Raji (cell line): ENCODE results near the gene PURA.

ENCODE experiments used
- POLR2A ChIP-seq: IDR thresholded peaks from 2 replicates; pipeline ENCODE4 v1.6.1; 2011; ENCODE audit warnings: low read depth, low read length, control low read depth; ENCODE audit not compliant: insufficient read depth

The PURA gene

GRCh38 chr5:140113699-140114263 is at the start of gene PURA:
Gene PURA (plus strand): TSS chr5:140114109. CDS start chr5:140114182, 73 bp downstream.
- TF ChIP-seq POLR2A: peak; percentile 80

- no peak for TF ChIP-seq POLR2A
Measured at GRCh38 chr5:140072812-140073211, 41.1 kb upstream of the PURA start.

- no peak for TF ChIP-seq POLR2A
Measured at GRCh38 chr5:140073296-140073695, 40.6 kb upstream of the PURA start.

- TF ChIP-seq POLR2A: no peak
Measured at GRCh38 chr5:140075371-140075770, 38.5 kb upstream of the PURA start.

GRCh38 chr5:140076142-140076541 is 37.8 kb upstream of the PURA start:
- TF ChIP-seq POLR2A: no peak

- no peak for TF ChIP-seq POLR2A
Measured at GRCh38 chr5:140076788-140077187, 37.1 kb upstream of the PURA start.

GRCh38 chr5:140083120-140083519 is 30.8 kb upstream of the PURA start:
- no peak for TF ChIP-seq POLR2A

GRCh38 chr5:140083650-140084049 is 30.3 kb upstream of the PURA start:
- no peak for TF ChIP-seq POLR2A

- no peak for TF ChIP-seq POLR2A
Measured at GRCh38 chr5:140084541-140084940, 29.4 kb upstream of the PURA start.

GRCh38 chr5:140090251-140090650 is 23.7 kb upstream of the PURA start:
- TF ChIP-seq POLR2A: no peak

- no peak for TF ChIP-seq POLR2A
Measured at GRCh38 chr5:140093179-140093578, 20.7 kb upstream of the PURA start.

GRCh38 chr5:140093866-140094265 is 20.0 kb upstream of the PURA start:
- TF ChIP-seq POLR2A: no peak

- TF ChIP-seq POLR2A: no peak
Measured at GRCh38 chr5:140094889-140095288, 19.0 kb upstream of the PURA start.

GRCh38 chr5:140101179-140101578 is 12.7 kb upstream of the PURA start:
- no peak for TF ChIP-seq POLR2A

- no peak for TF ChIP-seq POLR2A
Measured at GRCh38 chr5:140103154-140103553, 10.8 kb upstream of the PURA start.

- TF ChIP-seq POLR2A: no peak
Measured at GRCh38 chr5:140104100-140104499, 9.8 kb upstream of the PURA start.

- TF ChIP-seq POLR2A: no peak
Measured at GRCh38 chr5:140106101-140106500, 7.8 kb upstream of the PURA start.
